ENCODE results near the gene CLCN3.

GRCh38 chr4:169655401-169655800 lies 35.0 kb downstream of the CLCN3 start:
- TF ChIP-seq POLR2A (IDR thresholded peaks at IDR 0.05; ENCODE audit: low read depth, low read length) (no peak), TAF1 (IDR thresholded peaks at IDR 0.05; ENCODE audit: low read depth, low read length) (no peak), POLR2AphosphoS5 (IDR thresholded peaks at IDR 0.05; ENCODE audit: low read depth, low read length) (no peak), SPI1 (IDR thresholded peaks at IDR 0.05; ENCODE audit: low read depth, low read length) (no peak), POU2F2 (IDR thresholded peaks at IDR 0.05; ENCODE audit: low read depth, low read length) (no peak), PAX5 (IDR thresholded peaks at IDR 0.05; ENCODE audit: insufficient read depth, low read length, severe bottlenecking) (no peak)

All from GM12891 (cell line).